Suppressor macrophage (primary cell): ENCODE data around the gene ALK.
"Not testable (repeated sequence)": the region's sequence is repeated elsewhere in the genome, so short reads cannot be mapped to it uniquely, and the experiment has no call there.

Source experiments
- DNase-seq, 4 experiments: peaks; one replicate each; pipeline ENCODE4 v3.0.0-alpha.2; 2020 to 2022

ALK gene

GRCh38 chr2:29837925-29838324 lies 83.5 kb downstream of the ALK start:
- DNase-seq = no peak

DNA sequence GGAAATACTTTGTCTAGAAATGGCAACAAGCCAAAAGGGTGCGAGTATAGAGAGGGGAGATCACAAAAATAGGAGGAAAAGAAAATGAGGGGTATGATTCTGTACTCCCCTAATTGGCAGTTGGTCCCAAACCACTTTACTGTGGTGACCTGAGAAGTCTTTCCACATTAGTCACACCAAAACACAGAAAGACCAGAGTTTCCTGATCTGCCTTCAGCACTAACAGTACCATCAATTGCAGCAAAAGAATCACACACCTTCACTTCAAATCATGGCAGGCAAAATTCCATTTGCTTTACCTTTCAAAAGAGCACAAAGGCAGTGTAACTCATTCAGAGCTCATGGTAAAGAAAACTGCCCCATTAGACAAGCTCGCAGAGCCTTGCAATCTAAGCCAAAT lies 86.8 kb downstream of the ALK start:
- no peak for DNase-seq

GRCh38 chr2:29834036-29834540 lies 87.3 kb downstream of the ALK start:
- DNase-seq = no peak

GRCh38 chr2:29831560-29831959 lies 89.8 kb downstream of the ALK start:
- no peak for DNase-seq

DNA sequence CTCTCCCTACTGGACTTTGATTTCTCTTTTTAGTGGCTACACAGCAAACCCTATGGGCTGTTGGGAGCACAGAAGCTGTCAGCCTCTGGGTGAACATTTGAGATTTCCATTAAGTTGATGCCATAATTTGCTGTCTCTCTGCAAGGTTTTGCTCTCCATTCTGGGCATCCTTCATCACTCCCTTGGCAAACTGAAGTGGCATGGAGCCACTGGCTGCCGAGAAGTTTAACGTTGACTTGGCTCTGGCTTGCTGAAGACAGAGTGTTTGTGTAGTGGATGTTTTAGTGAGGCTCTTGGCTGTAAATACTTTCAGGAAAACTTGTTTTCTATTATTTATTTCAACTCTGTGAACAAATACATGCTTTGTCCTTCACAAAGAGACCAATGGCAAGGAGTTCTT lies 91.5 kb downstream of the ALK start:
- DNase-seq = no peak

DNA sequence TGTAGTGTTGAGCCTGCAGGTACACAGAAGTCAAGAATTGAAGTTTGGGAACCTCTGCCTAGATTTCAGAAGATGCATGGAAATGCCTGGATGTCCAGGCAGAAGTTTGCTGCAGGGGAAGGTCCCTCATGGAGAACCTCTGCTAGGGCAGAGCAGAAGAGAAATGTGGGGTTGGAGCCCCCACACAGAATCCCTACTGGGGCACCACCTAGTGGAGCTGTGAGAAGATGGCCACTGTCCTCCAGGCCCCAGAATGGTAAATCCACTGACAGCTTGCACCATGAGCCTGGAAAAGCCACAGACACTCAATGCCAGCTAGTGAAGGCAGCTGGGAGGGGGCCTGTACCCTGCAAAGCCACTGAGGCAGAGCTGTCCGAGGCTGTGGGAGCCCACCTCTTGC lies 97.2 kb downstream of the ALK start:
- not testable (repeated sequence) for DNase-seq

DNA sequence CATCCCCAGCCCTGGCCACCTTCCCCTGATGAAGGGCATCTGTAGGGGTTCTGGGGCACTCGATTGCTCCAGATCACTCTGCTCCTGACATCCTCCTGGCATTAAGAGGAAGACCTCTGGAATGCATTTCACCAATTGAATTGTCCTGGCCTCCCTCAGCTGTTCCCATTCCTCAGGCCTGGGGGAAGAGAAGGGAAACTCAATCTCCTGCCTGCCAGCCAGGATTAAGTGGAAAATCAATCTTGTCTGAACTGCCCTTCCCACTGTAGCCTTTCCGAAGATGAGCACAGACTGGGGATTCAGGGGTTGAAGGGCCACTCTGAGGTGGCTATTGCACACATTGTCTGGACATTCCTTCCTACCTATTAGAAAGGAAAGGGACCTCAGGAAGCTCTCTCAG lies 99.8 kb downstream of the ALK start:
- no peak for DNase-seq

DNA sequence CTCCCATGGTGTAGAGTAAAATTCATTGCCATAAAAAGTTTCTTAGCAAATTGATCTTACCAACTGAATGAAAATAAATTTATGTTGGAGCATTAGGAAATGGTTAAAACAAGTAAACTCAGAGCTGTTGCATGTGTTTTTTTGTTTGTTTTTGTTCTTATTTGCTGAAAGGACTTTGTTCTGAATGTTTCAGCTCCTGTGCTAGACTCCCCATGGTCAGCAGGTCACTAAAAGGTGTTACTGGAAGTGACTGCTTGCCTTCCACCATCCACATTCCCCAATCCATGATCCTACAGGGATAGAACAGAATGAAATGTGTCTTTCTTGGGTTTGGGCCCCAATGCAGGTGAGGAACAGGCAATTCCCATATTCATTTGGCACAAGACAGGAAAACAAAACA lies 101.8 kb downstream of the ALK start:
- DNase-seq = no peak

- no peak for DNase-seq
Measured at GRCh38 chr2:29817801-29818680, 103.3 kb downstream of the ALK start.

- DNase-seq = no peak
Measured at GRCh38 chr2:29817299-29817698, 104.1 kb downstream of the ALK start.

DNA sequence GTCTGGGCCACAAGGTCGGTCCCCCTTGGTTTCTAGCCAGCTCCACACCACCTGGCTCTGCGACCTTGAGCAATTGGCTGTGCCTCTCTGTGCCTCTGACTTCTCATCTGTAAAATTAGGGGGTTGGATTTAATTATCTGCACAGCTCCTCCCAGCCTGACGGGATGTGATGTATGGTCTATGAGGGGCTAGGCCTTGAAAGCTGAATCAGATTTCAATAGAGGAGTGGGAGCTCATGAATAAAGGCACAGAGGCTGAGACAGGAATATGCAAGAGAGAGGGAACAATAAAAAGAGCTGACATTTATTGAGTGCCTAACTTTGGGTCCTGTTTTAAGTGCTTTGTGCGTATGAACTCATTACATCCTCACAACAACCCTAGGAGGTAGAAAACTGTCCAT lies 104.7 kb downstream of the ALK start:
- DNase-seq = no peak

DNA sequence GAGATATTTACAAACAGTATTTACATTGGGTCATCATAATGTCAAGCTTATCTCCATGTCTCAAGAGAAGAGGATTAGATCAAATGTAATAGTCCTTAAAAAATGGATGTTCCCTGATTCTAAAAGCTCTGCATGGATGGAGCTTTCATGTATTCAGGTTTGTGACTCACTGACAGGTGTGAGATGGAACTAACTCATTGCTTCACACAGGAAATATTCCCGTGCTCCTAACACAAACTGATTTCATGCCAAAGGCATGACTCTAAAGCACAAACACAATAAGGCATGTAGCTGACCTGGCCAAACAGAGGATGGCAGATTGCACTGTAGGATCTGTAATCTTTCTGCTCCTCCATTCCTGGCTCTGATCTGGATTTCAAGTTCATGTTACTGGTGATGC lies 110.0 kb downstream of the ALK start:
- no peak for DNase-seq

- DNase-seq = no peak
Measured at GRCh38 chr2:29810956-29811355, 110.4 kb downstream of the ALK start.

DNA sequence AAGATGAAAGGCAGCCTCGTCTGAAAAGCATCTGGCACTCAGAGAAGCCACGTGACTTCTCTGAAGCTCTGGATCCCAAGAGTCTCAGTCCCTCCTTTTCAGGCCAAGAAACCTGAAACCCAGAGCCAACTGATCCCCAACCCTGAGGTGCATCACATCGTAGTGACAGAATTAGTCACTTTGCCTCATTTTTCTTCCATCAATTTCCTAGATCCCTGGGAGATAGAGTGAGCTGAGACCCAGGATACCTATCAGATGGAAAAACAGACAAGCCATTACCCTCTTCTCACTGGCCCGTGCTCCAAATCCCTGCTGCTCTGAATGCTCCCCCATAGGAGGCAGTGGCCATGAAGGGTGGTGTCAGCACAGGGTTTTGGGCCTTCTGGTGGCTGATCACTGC lies 113.1 kb downstream of the ALK start:
- DNase-seq = no peak

DNA sequence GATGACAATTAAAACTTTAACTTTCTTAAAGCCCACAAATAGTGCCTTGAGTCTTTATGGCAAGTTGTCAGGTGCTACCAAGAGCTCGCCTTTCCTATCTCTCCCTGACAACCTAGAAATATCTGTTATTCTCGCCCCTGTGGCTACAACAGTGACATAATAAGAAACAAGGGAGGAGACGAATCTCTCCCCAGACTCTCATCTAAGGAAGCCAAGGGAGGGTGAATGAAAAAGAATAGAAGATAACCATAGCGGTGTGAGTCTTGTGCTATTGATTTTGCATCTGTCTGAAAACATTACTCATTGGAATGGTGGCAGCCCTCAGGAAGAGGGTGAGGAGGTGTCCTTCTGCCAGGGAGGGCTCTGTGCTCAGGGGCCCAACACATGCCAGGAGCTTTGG lies 114.3 kb downstream of the ALK start:
- no peak for DNase-seq

- peak in 3 of 4 experiments; percentile 1 to 15 (median 12) for DNase-seq
Measured at GRCh38 chr2:29806461-29806860, 114.9 kb downstream of the ALK start.

DNA sequence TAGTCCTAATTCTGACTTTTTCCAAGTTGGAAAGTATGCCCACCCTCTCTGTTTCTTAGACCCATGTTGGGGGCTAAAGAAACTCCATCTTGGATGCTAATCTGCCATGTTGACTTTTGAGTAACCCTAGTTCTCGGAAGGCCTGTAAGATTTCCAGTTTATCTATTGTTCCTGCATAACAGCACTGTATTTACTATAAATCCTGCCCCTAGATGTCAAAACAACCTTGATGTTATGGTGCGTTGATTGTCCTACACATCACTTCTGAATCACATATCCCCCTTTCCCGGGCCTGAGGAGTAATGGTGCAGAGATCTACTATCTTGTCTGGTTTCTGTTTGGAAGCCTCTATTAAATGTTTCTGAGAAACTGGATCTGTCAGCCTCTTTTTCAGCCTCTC lies 116.7 kb downstream of the ALK start:
- no peak for DNase-seq

- DNase-seq = no peak
Measured at GRCh38 chr2:29803537-29803936, 117.8 kb downstream of the ALK start.

GRCh38 chr2:29802986-29803385 lies 118.4 kb downstream of the ALK start:
- no peak for DNase-seq

GRCh38 chr2:29799628-29800027 lies 121.8 kb downstream of the ALK start:
- no peak for DNase-seq

DNA sequence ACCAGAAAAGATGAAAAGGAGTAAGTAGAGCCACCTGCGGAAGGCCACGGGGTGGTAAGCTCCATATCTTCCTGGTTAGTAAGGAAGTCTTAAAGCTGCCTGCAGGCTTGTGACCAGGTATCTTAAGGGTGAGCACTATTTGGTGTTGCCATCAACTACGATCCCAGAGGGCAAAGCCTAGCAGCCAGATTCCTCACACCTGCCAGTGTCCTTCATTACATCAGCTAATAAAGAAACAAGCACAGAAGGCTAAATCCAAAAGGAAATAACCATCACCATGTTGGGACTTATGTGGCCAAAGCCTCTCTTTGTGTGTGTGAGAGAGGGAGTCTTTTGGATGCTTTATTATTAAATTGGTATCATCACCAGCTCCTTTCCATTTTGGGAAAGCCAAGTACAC lies 123.5 kb downstream of the ALK start:
- DNase-seq = no peak

GRCh38 chr2:29796446-29796845 lies 124.9 kb downstream of the ALK start:
- DNase-seq = no peak

DNA sequence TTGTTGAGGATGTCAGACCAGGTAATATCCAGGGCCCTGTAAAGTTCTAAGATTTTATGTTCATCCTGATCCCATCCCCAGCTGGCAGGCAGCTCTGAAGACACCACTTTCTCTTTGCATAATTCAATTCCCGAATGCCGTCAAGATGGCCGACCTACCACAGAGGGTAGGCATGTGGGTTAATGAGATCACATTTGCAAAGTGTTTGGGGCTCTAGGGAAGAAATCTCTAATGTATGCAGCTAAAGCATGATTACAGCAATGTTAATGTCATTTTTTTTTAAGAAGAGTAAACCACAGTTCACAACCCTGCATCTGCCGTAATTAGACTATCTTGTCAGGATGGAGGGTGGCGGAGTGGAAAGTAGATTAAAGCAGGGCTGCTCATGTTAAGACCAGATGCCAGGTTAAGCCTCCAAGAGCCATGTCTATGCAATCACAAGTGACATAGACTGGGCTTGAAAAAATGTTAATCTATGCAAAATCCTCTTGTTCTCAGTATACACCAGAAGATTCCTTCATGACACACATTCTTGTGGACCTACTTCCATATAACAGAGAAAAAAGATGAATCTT lies 131.4 kb downstream of the ALK start:
- DNase-seq = no peak
